HepG2 (cell line): ENCODE results near the gene NR2F1-AS1.

Experiments used
- JUND ChIP-seq: sonication (generic); formaldehyde crosslinking; IDR thresholded peaks from 2 replicates; pipeline ENCODE4 v1.8.0; 2022; ENCODE audit warnings: mild to moderate bottlenecking, missing genetic modification reagents
- KLF11 ChIP-seq: IDR thresholded peaks from 2 replicates; pipeline ENCODE4 v1.6.1; 2016; ENCODE audit warnings: missing compliant biosample characterization
- ZNF777 ChIP-seq: sonication (generic); formaldehyde crosslinking; IDR thresholded peaks from 2 replicates; pipeline ENCODE4 v1.4.0; 2020; ENCODE audit warnings: missing genetic modification reagents

DNA sequence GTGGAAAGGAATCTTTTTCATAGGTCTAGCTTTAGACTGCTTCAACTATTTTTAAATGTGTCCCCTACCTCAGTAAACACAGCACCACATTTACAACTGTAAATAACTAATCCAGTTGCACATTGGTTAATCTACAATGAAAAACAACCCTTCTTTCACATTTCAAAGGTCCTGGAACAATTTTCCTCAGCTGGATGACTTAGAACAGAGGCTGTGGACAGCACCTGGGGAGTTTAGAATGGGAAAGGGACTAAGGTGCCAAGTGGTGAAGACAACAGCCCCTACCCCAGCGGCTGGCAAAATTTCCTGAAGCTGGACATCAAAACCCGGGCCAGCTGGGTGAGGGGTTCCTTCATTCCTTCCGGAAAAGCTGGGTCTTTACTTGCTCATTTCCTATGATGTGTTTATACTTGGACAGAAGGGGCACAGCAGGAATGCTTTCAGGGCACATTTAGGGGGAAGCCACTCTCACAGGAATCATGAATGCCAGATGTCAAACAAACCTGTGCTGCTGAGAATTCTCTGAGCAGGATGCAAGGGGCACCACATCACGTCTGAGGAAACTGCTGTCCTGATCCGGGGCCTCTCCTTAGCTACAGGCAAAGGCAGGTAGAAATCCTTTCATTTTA, 158.3 kb downstream of the NR2F1-AS1 start:
- TF ChIP-seq KLF11 (CRISPR knock-in tag) (no peak), JUND (CRISPR knock-in tag) (no peak), ZNF777 (CRISPR knock-in tag) (no peak)
